Measurements from ENCODE around the gene RTF1. TPM values are rescaled to one million over a fixed set of nuclear protein-coding genes. Genes with fewer than 3 reads are reported as not detected.
"Not testable (repeated sequence)": the region's sequence is repeated elsewhere in the genome, so short reads cannot be mapped to it uniquely, and the experiment has no call there.

RTF1 gene
- total RNA-seq (34.0 TPM), polyA plus RNA-seq (30.5 TPM)

GRCh38 chr15:41416742-41417417 is at the start of gene RTF1:
Gene RTF1 (plus strand): TSS chr15:41417095. CDS start chr15:41417116, 21 bp downstream.
- under 1% methylated on average over 74 of the region's 74 CpGs for WGBS
- Histone ChIP-seq H3K36me3 (ENCODE audit: insufficient read depth) (no peaks in the 10 kb centered on the region), H3K4me1 (ENCODE audit: insufficient read depth) (no peaks in the 10 kb centered on the region), H3K4me3 (ENCODE audit: low read depth, low read length) (peak within 1 kb of the TSS; percentile 89), H3K27ac (ENCODE audit: low read depth) (peak within 1 kb of the TSS; percentile 76)
- peak; percentile 66 for DNase-seq (ENCODE audit: extremely low spot score)

- Histone ChIP-seq H3K36me3 (ENCODE audit: insufficient read depth) (no peaks in the 10 kb centered on the region), H3K4me1 (ENCODE audit: insufficient read depth) (no peaks in the 10 kb centered on the region), H3K27ac (ENCODE audit: low read depth) (no peak overlapping the region), H3K4me3 (ENCODE audit: low read depth, low read length) (no peak overlapping the region)
- DNase-seq (ENCODE audit: extremely low spot score): no peak
- whole genome bisulfite sequencing: 88% methylated on average over 3 of the region's 3 CpGs
These were observed 49.5 kb upstream of the RTF1 start for GRCh38 chr15:41367418-41367817.

GRCh38 chr15:41377978-41378377 is 38.9 kb upstream of the RTF1 start:
- Histone ChIP-seq H3K27ac (ENCODE audit: low read depth) (no peak overlapping the region), H3K36me3 (ENCODE audit: insufficient read depth) (no peaks in the 10 kb centered on the region), H3K4me3 (ENCODE audit: low read depth, low read length) (no peak overlapping the region), H3K4me1 (ENCODE audit: insufficient read depth) (no peaks in the 10 kb centered on the region)
- 98% methylated on average over 4 of the region's 4 CpGs for WGBS
- no peak for DNase-seq (ENCODE audit: extremely low spot score)

GRCh38 chr15:41383974-41384749 is 32.7 kb upstream of the RTF1 start:
- DNase-seq (ENCODE audit: extremely low spot score); H3K36me3 ChIP-seq (ENCODE audit: insufficient read depth): not testable (repeated sequence)

GRCh38 chr15:41387646-41388045 is 29.2 kb upstream of the RTF1 start:
- no peak for DNase-seq (ENCODE audit: extremely low spot score)
- H3K36me3 ChIP-seq (ENCODE audit: insufficient read depth): peaks cover 4% of the 10 kb centered on the region
- no peak overlapping the region for H3K4me3 ChIP-seq (ENCODE audit: low read depth, low read length)
- no peaks in the 10 kb centered on the region for H3K4me1 ChIP-seq (ENCODE audit: insufficient read depth)
- no peak overlapping the region for H3K27ac ChIP-seq (ENCODE audit: low read depth)
- WGBS: 92% methylated on average over 6 of the region's 6 CpGs

More at GRCh38 chr15:41383974-41384749, 32.7 kb upstream of the RTF1 start:
- H3K4me3 ChIP-seq (ENCODE audit: low read depth, low read length); H3K27ac ChIP-seq (ENCODE audit: low read depth); H3K4me1 ChIP-seq (ENCODE audit: insufficient read depth): not testable (repeated sequence)
- WGBS: 96% methylated on average over 9 of the region's 9 CpGs

- Histone ChIP-seq H3K4me3 (ENCODE audit: low read depth, low read length) (no peak overlapping the region), H3K27ac (ENCODE audit: low read depth) (no peak overlapping the region), H3K36me3 (ENCODE audit: insufficient read depth) (peaks cover 1% of the 10 kb centered on the region), H3K4me1 (ENCODE audit: insufficient read depth) (no peaks in the 10 kb centered on the region)
- no peak for DNase-seq (ENCODE audit: extremely low spot score)
- 96% methylated on average over 2 of the region's 2 CpGs for WGBS
These were observed 24.2 kb upstream of the RTF1 start for GRCh38 chr15:41392659-41393058.

- Histone ChIP-seq H3K27ac (ENCODE audit: low read depth) (no peak overlapping the region), H3K4me1 (ENCODE audit: insufficient read depth) (no peaks in the 10 kb centered on the region), H3K4me3 (ENCODE audit: low read depth, low read length) (no peak overlapping the region), H3K36me3 (ENCODE audit: insufficient read depth) (no peaks in the 10 kb centered on the region)
- no peak for DNase-seq (ENCODE audit: extremely low spot score)
- WGBS: 97% methylated on average over 4 of the region's 4 CpGs
These were observed 22.0 kb upstream of the RTF1 start for GRCh38 chr15:41394924-41395323.

GRCh38 chr15:41396111-41396510 is 20.8 kb upstream of the RTF1 start:
- 92% methylated on average over 3 of the region's 3 CpGs for WGBS
- no peak for DNase-seq (ENCODE audit: extremely low spot score)

GRCh38 chr15:41401904-41402267 is 15.0 kb upstream of the RTF1 start:
- 5% methylated on average over 9 of the region's 9 CpGs for WGBS
- Histone ChIP-seq H3K4me3 (ENCODE audit: low read depth, low read length) (peak overlapping the region; percentile 65), H3K4me1 (ENCODE audit: insufficient read depth) (peaks cover 2% of the 10 kb centered on the region)

More at GRCh38 chr15:41396111-41396510, 20.8 kb upstream of the RTF1 start:
- Histone ChIP-seq H3K4me1 (ENCODE audit: insufficient read depth) (no peaks in the 10 kb centered on the region), H3K36me3 (ENCODE audit: insufficient read depth) (no peaks in the 10 kb centered on the region), H3K27ac (ENCODE audit: low read depth) (no peak overlapping the region), H3K4me3 (ENCODE audit: low read depth, low read length) (no peak overlapping the region)

GRCh38 chr15:41407341-41407740 is 9.6 kb upstream of the RTF1 start:
- no peak overlapping the region for H3K27ac ChIP-seq (ENCODE audit: low read depth)
- no peak overlapping the region for H3K4me3 ChIP-seq (ENCODE audit: low read depth, low read length)
- DNase-seq (ENCODE audit: extremely low spot score): no peak
- WGBS: 84% methylated on average over 5 of the region's 5 CpGs
- no peaks in the 10 kb centered on the region for H3K4me1 ChIP-seq (ENCODE audit: insufficient read depth)
- no peaks in the 10 kb centered on the region for H3K36me3 ChIP-seq (ENCODE audit: insufficient read depth)

More at GRCh38 chr15:41401904-41402267, 15.0 kb upstream of the RTF1 start:
- Histone ChIP-seq H3K27ac (ENCODE audit: low read depth) (no peak overlapping the region), H3K36me3 (ENCODE audit: insufficient read depth) (no peaks in the 10 kb centered on the region)
- no peak for DNase-seq (ENCODE audit: extremely low spot score)

GRCh38 chr15:41408234-41408641 is 8.7 kb upstream of the RTF1 start:
- H3K27ac ChIP-seq (ENCODE audit: low read depth): no peak overlapping the region
- DNase-seq (ENCODE audit: extremely low spot score): no peak
- no peaks in the 10 kb centered on the region for H3K36me3 ChIP-seq (ENCODE audit: insufficient read depth)
- H3K4me1 ChIP-seq (ENCODE audit: insufficient read depth): no peaks in the 10 kb centered on the region
- 43% methylated on average over 2 of the region's 2 CpGs for WGBS
- H3K4me3 ChIP-seq (ENCODE audit: low read depth, low read length): no peak overlapping the region

GRCh38 chr15:41411031-41411430 is 5.9 kb upstream of the RTF1 start:
- WGBS: 87% methylated on average over 2 of the region's 2 CpGs
- DNase-seq (ENCODE audit: extremely low spot score): no peak
- Histone ChIP-seq H3K4me1 (ENCODE audit: insufficient read depth) (no peaks in the 10 kb centered on the region), H3K36me3 (ENCODE audit: insufficient read depth) (no peaks in the 10 kb centered on the region), H3K27ac (ENCODE audit: low read depth) (no peak overlapping the region), H3K4me3 (ENCODE audit: low read depth, low read length) (no peak overlapping the region)

- no peak overlapping the region for H3K4me3 ChIP-seq (ENCODE audit: low read depth, low read length)
- DNase-seq (ENCODE audit: extremely low spot score): no peak
- no peaks in the 10 kb centered on the region for H3K4me1 ChIP-seq (ENCODE audit: insufficient read depth)
- WGBS: 77% methylated on average over 3 of the region's 3 CpGs
- H3K36me3 ChIP-seq (ENCODE audit: insufficient read depth): no peaks in the 10 kb centered on the region
- no peak overlapping the region for H3K27ac ChIP-seq (ENCODE audit: low read depth)
These were observed 5.5 kb upstream of the RTF1 start for GRCh38 chr15:41411441-41411840.

- Histone ChIP-seq H3K4me3 (ENCODE audit: low read depth, low read length) (peak overlapping the region; percentile 89), H3K27ac (ENCODE audit: low read depth) (no peak overlapping the region), H3K4me1 (ENCODE audit: insufficient read depth) (no peaks in the 10 kb centered on the region), H3K36me3 (ENCODE audit: insufficient read depth) (no peaks in the 10 kb centered on the region)
- no peak for DNase-seq (ENCODE audit: extremely low spot score)
- 33% methylated on average over 20 of the region's 20 CpGs for WGBS
These were observed 660 bp upstream of the RTF1 start for GRCh38 chr15:41416128-41416741.
